Parietal lobe (tissue), 2 donors: ENCODE measurements around the gene ZNF205. TPM values are rescaled to one million over a fixed set of nuclear protein-coding genes. Genes with fewer than 3 reads are reported as not detected.

Source experiments
- small RNA-seq: library from RNA; depleted of rRNA; stranded (forward); fragments of <200 nt; gene quantifications from one replicate; pipeline ENCODE3, GENCODE V24; 2014; ENCODE audit warnings: low replicate concordance
- total RNA-seq: library from RNA; depleted of rRNA; stranded (reverse); fragments of >200 nt; gene quantifications from one replicate; pipeline ENCODE4 v1.2.3, GENCODE V29; 2014

Gene ZNF205
- 14.4 TPM for total RNA-seq

DNA sequence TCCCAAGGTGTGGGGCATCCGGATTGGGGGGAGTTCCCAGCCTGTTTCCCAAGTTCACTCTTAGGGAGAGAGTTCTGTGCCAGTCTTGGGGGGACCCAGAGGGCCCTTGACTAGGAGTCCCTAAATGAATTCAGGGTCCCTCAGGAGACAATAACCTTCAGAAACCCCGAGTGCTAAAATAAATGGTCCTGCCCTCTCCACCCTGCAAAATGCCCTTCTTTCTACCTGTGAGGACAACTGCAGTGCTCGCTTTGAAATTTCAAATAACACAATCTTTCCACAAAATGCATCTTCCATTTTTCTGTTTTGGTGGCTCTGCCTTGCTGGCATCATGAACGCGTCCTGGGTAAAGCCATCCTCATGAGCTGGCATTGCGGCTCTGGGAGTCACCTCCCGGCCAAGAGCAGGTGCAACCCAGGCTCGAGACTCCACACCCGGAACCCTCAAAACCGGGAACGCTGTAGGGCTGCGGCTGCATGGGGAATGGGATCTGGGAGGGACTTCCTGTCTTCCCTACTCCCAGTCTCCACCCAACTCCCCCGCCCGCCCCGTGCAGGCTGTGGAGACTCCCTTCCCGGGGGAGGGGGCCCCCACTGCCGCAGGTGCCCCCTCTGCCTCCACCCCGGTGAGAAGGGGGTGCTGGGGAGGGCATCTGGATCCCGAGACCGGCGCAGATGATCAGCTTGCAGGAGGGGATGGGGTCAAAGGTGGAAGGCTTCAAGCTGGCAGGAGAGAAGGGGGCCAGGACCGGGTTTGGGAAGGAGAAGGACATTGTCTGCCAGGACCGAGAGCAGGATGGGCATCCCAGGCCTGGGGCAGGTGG, at the start of gene ZNF205:
Gene ZNF205 (plus strand): TSS at position 529 of the 823 bp plus-strand sequence. CDS start 845 bp downstream, outside the sequence.

DNA sequence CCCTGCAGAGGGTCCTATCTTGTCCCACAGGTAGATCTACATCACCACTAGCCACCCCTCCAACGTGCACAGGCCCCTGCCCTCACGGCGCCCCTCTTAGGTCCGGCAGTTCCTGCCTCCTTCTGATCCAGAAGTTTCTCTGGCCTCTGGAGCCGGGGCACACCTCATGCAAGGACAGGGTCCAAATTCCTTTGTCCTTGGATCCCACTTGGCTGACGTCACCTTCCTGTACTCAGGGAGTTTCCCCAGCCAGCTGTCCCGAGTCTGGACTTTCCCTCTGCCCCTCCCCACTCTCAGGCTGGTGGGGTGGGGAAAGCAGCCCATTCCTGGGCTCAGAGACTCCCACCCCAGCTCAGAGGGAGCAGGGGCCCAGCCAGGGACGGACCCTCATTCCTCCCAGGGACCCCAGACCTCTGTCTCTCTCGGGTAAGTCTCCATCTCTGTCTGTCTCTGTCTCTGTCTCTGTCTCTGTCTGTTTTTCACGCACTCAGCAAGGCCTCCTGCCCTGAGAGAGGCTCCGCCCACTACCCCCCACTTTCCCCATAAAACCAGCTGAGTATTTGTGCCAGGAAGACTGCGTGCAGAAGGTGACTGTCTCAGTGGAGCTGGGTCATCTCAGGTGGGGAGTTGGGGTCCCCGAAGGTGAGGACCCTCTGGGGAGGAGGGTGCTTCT, 47.2 kb upstream of the ZNF205 start, which contains the start of gene IL32:
Gene IL32 (plus strand): TSS at position 572 of the 673 bp plus-strand sequence. CDS start 172 bp downstream, outside the sequence.

DNA sequence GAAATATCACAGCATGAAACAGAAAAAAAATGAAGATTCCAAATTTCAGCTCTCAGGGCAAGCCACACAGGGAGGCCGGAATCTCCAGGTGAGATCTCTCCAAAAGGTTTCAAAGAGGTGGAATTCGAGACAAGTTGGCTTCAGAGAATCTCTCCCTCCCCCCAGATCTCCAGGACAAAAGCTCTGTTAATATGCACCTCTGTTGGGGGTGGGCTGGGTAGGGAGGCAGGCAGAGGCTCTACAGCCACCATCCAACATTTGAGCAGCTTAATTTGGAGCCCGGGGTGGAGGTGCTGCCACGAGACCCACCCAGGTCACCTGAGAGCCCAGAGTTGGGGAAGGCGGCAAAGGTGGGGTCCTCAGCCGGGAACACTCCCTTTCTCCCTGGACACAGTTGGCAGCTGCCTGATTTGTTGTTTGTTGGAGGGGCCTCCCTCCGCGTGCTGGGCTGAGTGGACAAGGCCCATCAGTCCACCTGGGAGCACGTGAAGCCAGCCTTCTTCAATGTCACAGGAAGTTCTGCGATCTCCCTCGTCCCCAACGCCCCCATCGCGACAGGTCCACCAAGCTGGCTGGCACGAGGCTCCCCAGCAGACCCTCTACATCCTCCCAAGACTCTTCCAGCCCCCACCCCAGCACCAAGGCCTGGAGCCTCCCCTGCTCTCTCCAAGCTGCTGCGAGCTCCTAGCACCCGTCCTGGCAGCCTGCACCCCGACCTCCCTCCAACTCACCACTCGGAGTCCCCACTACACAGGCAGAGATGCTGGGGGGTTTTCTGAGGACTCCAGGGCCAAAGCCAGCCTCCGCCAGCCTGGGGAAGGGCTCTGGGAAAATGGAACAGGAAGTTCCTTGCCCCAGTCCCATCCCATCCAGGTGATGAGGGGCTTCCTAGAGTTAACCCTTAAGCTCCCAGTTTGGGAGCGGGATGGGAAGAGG, 13.7 kb upstream of the ZNF205 start, which contains the start of gene ZSCAN10:
Gene ZSCAN10 (minus strand): TSS at position 836 of the 936 bp plus-strand sequence. CDS start 6,357 bp downstream, outside the sequence.

DNA sequence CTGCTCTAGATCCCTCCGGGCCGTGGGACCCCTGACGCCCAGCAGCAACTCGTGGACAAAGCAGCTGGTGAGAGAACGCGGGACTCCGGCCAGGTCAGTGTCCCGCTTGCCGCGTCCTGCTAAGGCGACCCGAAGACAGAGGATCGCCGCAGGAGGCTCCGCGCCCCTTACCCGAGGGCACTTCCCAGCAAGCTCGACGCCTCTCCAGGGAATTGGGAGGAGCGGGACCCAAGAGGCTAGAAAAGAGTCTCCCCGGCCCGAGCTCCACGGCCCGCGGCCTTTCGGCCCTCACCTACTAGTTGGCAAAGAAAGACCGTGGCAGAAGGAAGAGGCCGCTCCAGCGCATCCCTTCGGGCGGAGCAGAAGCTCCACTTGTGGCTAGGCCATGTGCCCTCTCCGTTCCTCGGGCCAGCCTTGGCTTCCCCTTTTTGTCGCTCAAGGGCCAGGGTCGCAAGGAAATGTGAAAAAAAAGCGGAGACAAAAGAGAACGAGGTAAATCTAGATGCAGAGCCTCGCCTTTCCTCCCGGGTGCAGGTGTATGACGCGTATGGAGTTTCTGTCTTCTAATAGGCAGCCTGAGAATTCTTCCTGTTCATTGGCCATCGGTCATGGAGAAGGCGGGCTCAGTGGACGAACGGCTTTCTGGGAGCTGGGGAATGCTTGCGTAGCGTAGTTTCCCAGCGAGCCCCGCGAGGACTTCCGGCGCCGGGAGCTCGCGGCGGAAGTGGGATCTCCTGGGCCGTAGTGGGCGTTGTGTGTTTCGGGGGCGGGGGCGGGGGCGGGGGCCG, 22.1 kb downstream of the ZNF205 start, which contains the start of gene ZNF213:
Gene ZNF213 (plus strand): TSS at position 692 of the 788 bp plus-strand sequence. CDS start 2,252 bp downstream, outside the sequence.

Small RNA genes within 50 kb of the gene (small RNA-seq; reads per million reads assigned to genes)
- gene RNU1-22P: 1.2 reads per million, percentile 72 among the genes with 10 or more reads in this experiment

Other genes with a start within 250 kb of the ZNF205 start
- gene FLYWCH2, start 229.4 kb upstream of the ZNF205 start, total RNA-seq: 39.4 TPM
- gene FLYWCH1, start 200.7 kb upstream of the ZNF205 start, total RNA-seq: 25.0 TPM
- not detected for gene KREMEN2, start 148.3 kb upstream of the ZNF205 start, total RNA-seq
- gene PAQR4, start 143.2 kb upstream of the ZNF205 start, total RNA-seq: 20.3 TPM
- gene PKMYT1, start 132.1 kb upstream of the ZNF205 start, total RNA-seq: 5.9 TPM
- not detected for gene CLDN9, start 99.7 kb upstream of the ZNF205 start, total RNA-seq
- gene CLDN6, start 94.4 kb upstream of the ZNF205 start, total RNA-seq: 0.63 TPM
- not detected for gene TNFRSF12A, start 92.2 kb upstream of the ZNF205 start, total RNA-seq
- gene HCFC1R1, start 88.6 kb upstream of the ZNF205 start, total RNA-seq: 17.2 TPM
- 4.4 TPM for gene THOC6, start 88.6 kb upstream of the ZNF205 start, total RNA-seq
- gene BICDL2, start 75.6 kb upstream of the ZNF205 start, total RNA-seq: 0.31 TPM
- gene MMP25, start 66.0 kb upstream of the ZNF205 start, total RNA-seq: 0.63 TPM
- gene IL32, start 46.9 kb upstream of the ZNF205 start, total RNA-seq: 1.6 TPM
- gene ZSCAN10, start 13.3 kb upstream of the ZNF205 start, total RNA-seq: not detected
- gene ZNF213, start 22.4 kb downstream of the ZNF205 start, total RNA-seq: 10.3 TPM
- gene OR1F1, start 75.6 kb downstream of the ZNF205 start, total RNA-seq: 0.94 TPM
- 16.3 TPM for gene ZNF200, start 122.6 kb downstream of the ZNF205 start, total RNA-seq
- gene MEFV, start 144.0 kb downstream of the ZNF205 start, total RNA-seq: 0.31 TPM
- gene ZNF263, start 170.9 kb downstream of the ZNF205 start, total RNA-seq: 55.7 TPM
- 24.1 TPM for gene TIGD7, start 192.8 kb downstream of the ZNF205 start, total RNA-seq
- 71.1 TPM for gene ZNF75A, start 192.9 kb downstream of the ZNF205 start, total RNA-seq
- gene OR2C1, start 243.3 kb downstream of the ZNF205 start, total RNA-seq: 0.94 TPM